ENCODE data around the gene APPL1. TPM values are rescaled to one million over a fixed set of nuclear protein-coding genes. Genes with fewer than 3 reads are reported as not detected.

Gene APPL1
- total and polyA plus RNA-seq, 8 donors: 8.7 to 46.1 (median 35.6) TPM

- peaks cover 8 to 24% (median 14%) of the 10 kb centered on the region in 3 donors for H3K4me1 ChIP-seq
- no peaks in the 10 kb centered on the region for H3K9me3 ChIP-seq
- H3K36me3 ChIP-seq: peaks cover 0 to 15% (median 7%) of the 10 kb centered on the region in 3 donors
- no peak overlapping the region for H3K4me3 ChIP-seq
- WGBS, 2 donors: 89 to 93% methylated on average over 2 of the region's 2 CpGs
- intact Hi-C loops (cut with DNase I): no loop called here
- no peak for DNase-seq
- FAIRE-seq: no peak
- no peak overlapping the region for H3K27ac ChIP-seq
- TF ChIP-seq CTCF (IDR thresholded peaks at IDR 0.05): no peak
- no peaks in the 10 kb centered on the region for H3K27me3 ChIP-seq
- no peak for ATAC-seq
Measured at GRCh38 chr3:57233799-57234198, 6.3 kb downstream of the APPL1 start.

- DNase-seq (no peak), ATAC-seq (no peak)
- 89 to 92% methylated on average over 13 of the region's 13 CpGs for WGBS, 2 donors
Measured at GRCh38 chr3:57234613-57235575, 7.4 kb downstream of the APPL1 start.

GRCh38 chr3:57244946-57245345, 17.4 kb downstream of the APPL1 start:
- H3K27ac ChIP-seq: no peak overlapping the region
- ATAC-seq (peak in 2 of 4 donors; percentile 44 to 52), DNase-seq (no peak), FAIRE-seq (no peak)
- no peak overlapping the region for H3K4me3 ChIP-seq
- no peaks in the 10 kb centered on the region for H3K9me3 ChIP-seq
- WGBS, 2 donors: 46 to 54% methylated on average over 2 of the region's 2 CpGs
- intact Hi-C loops (cut with DNase I): no loop called here
- peaks cover 0 to 4% (median 0%) of the 10 kb centered on the region in 3 donors for H3K4me1 ChIP-seq
- H3K27me3 ChIP-seq: no peaks in the 10 kb centered on the region
- H3K36me3 ChIP-seq: peaks cover 3 to 58% (median 18%) of the 10 kb centered on the region in 3 donors
- no peak for TF ChIP-seq CTCF (IDR thresholded peaks at IDR 0.05)

More at GRCh38 chr3:57234613-57235575, 7.4 kb downstream of the APPL1 start:
- H3K9me3 ChIP-seq: no peaks in the 10 kb centered on the region
- H3K27ac ChIP-seq: no peak overlapping the region
- FAIRE-seq: no peak
- no peaks in the 10 kb centered on the region for H3K27me3 ChIP-seq
- peaks cover 0 to 23% (median 8%) of the 10 kb centered on the region in 3 donors for H3K36me3 ChIP-seq
- no peak for TF ChIP-seq CTCF (IDR thresholded peaks at IDR 0.05)
- H3K4me3 ChIP-seq: no peak overlapping the region
- intact Hi-C loops (cut with DNase I): no loop called here
- peaks cover under 1 to 13% (median 6%) of the 10 kb centered on the region in 3 donors for H3K4me1 ChIP-seq

GRCh38 chr3:57252404-57252803, 24.9 kb downstream of the APPL1 start:
- TF ChIP-seq CTCF (IDR thresholded peaks at IDR 0.05): no peak
- DNase-seq (no peak), ATAC-seq (no peak), FAIRE-seq (no peak)
- Histone ChIP-seq H3K36me3 (peaks cover 3 to 27% (median 8%) of the 10 kb centered on the region in 3 donors), H3K9me3 (no peaks in the 10 kb centered on the region), H3K4me1 (peaks cover 0 to 10% (median 0%) of the 10 kb centered on the region in 3 donors), H3K27ac (no peak overlapping the region), H3K4me3 (no peak overlapping the region), H3K27me3 (no peaks in the 10 kb centered on the region)
- WGBS, 2 donors: 66 to 93% methylated on average over 1 of the region's 1 CpG
- intact Hi-C loops (cut with DNase I): no loop called here

- 90 to 93% methylated on average over 3 of the region's 3 CpGs for WGBS, 2 donors
- intact Hi-C loops (cut with DNase I): no loop called here
Measured at GRCh38 chr3:57256844-57257243, 29.3 kb downstream of the APPL1 start.

More at GRCh38 chr3:57256844-57257243, 29.3 kb downstream of the APPL1 start:
- H3K27me3 ChIP-seq: no peaks in the 10 kb centered on the region
- FAIRE-seq (no peak), ATAC-seq (no peak), DNase-seq (no peak)
- no peaks in the 10 kb centered on the region for H3K9me3 ChIP-seq
- TF ChIP-seq CTCF (IDR thresholded peaks at IDR 0.05): no peak
- H3K4me1 ChIP-seq: peaks cover 0 to 10% (median 0%) of the 10 kb centered on the region in 3 donors
- H3K4me3 ChIP-seq: no peak overlapping the region
- no peak overlapping the region for H3K27ac ChIP-seq
- H3K36me3 ChIP-seq: peaks cover 0 to 44% (median 21%) of the 10 kb centered on the region in 3 donors

Data from pancreas (tissue), 10 donors.